ENCODE data around the gene LYPD4. TPM values are rescaled to one million over a fixed set of nuclear protein-coding genes. Genes with fewer than 3 reads are reported as not detected.
A peak's percentile ranks its signal among the peaks of the same experiment; 100 is the strongest.

Gene LYPD4
- polyA plus RNA-seq, 2 of the 4 experiments (the other 2 are of a cell fraction) = not detected

DNA sequence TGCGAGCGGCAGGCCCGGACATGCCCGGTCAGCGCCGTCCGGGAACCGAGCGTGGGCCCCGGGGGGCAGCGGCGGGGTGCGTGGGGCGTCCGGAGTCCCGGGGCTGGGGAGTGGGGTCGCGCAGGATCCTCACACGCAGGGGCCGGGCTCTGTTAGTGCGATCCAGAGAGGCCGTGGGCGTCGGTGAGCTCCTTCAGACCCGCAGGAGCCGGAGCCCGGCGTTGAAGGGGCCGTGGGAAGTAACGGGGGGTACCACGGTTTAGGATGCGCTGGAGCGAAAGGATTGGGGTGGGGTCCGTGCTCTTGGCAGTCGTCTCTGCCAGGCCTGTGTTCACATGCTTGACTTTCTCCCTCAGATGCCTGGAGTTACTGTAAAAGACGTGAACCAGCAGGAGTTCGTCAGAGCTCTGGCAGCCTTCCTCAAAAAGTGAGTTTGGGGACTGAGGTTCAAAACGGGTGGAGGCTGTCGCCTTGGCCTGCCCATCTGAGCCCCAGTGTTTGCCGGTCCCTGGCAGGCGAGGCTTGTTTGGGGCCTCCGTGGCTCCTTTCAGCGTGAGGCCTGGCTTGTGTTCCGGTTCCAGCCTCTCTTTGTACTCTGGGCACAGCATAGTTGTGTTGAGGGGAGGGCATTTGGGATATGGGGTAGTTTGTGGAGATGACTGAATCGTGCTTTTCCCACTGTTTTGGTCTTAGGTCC is 16.1 kb upstream of the LYPD4 start (continued):
- no peak for TF ChIP-seq CEBPB (IDR thresholded peaks at IDR 0.05)
- TF ChIP-seq, protein P1, sequence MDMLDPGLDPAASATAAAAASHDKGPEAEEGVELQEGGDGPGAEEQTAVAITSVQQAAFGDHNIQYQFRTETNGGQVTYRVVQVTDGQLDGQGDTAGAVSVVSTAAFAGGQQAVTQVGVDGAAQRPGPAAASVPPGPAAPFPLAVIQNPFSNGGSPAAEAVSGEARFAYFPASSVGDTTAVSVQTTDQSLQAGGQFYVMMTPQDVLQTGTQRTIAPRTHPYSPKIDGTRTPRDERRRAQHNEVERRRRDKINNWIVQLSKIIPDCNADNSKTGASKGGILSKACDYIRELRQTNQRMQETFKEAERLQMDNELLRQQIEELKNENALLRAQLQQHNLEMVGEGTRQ (IDR thresholded peaks at IDR 0.05) = no peak
- TF ChIP-seq MAZ (IDR thresholded peaks at IDR 0.05; ENCODE audit: borderline replicate concordance, low read depth, low read length) = no peak

DNA sequence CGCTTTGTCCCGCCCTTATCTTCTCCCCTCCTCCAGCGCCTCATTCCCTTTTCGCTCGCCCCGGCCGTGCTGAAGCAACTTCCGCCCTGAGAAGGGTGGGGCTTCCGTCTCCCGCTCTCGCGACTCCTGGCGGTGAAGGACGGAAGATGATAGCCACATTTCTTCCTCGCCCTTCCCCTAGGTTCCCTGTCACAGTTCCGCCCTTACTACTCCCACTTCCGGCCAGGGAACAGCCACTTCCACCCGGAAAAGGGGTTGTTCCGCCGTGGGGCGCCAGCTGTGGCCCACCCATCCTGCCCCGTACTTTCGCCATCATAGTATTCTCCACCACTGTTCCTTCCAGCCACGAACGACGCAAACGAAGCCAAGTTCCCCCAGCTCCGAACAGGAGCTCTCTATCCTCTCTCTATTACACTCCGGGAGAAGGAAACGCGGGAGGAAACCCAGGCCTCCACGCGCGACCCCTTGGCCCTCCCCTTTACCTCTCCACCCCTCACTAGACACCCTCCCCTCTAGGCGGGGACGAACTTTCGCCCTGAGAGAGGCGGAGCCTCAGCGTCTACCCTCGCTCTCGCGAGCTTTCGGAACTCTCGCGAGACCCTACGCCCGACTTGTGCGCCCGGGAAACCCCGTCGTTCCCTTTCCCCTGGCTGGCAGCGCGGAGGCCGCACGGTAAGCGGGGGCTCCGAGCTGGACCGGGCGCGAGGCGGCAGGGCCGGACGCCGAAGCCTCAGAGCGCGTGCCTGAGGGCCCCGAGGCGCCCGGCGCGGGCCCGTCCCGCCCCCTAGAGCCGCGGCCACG is 15.3 kb upstream of the LYPD4 start, which contains the start of gene RPS19:
Gene RPS19, plus strand, starts transcription at position 638 of the 801 bp plus-strand sequence. CDS start 520 bp downstream, outside the sequence.
- POLR2A ChIA-PET = interaction anchor here (0.6 to 3.5 kb wide), 30 partner anchors 8 to 1143 kb away, joined by 3 to 102 read pairs (median 4); partner anchors contain the start of genes ACTMAP, B9D2, CD79A and COQ8B
- ATAC-seq = peak; percentile 86 to 92
- CTCF ChIA-PET = interaction anchor here (0.6 to 16.4 kb wide), 34 partner anchors 10 to 312 kb away, joined by 3 to 243 read pairs (median 4); partner anchors contain the start of genes CD79A and RABAC1
- Histone ChIP-seq H3K27ac (peak within 1 kb of the TSS; percentile 90 to 95), H3K9me3 (no peaks in the 10 kb centered on the region), H3K4me2 (peak within 1 kb of the TSS; percentile 98), H3K4me1 (peaks cover 40% of the 10 kb centered on the region), H3K4me3 (peak within 1 kb of the TSS; percentile 89)
- DNase-seq (ENCODE audit: low read depth in 1 of 2, low spot score in 1 of 2) = peak; percentile 100
- WGBS (ENCODE audit: missing lambda C conversion rate) = 1% methylated on average over 51 of the region's 76 CpGs
- FAIRE-seq = peak; percentile 100
- TF ChIP-seq CEBPB (IDR thresholded peaks at IDR 0.05) = peak in 1 of 2 experiments; percentile 62; a peak in 1 of 4 replicates
- peak; percentile 93 for TF ChIP-seq PHF8 (IDR thresholded peaks at IDR 0.05; ENCODE audit: borderline replicate concordance, low read depth)
- no peak for TF ChIP-seq RCOR1 (IDR thresholded peaks at IDR 0.05; ENCODE audit: low read depth, low read length)
- peak; percentile 96 for TF ChIP-seq GATA3 (IDR thresholded peaks at IDR 0.05; ENCODE audit: borderline replicate concordance)
- TF ChIP-seq, protein P2, sequence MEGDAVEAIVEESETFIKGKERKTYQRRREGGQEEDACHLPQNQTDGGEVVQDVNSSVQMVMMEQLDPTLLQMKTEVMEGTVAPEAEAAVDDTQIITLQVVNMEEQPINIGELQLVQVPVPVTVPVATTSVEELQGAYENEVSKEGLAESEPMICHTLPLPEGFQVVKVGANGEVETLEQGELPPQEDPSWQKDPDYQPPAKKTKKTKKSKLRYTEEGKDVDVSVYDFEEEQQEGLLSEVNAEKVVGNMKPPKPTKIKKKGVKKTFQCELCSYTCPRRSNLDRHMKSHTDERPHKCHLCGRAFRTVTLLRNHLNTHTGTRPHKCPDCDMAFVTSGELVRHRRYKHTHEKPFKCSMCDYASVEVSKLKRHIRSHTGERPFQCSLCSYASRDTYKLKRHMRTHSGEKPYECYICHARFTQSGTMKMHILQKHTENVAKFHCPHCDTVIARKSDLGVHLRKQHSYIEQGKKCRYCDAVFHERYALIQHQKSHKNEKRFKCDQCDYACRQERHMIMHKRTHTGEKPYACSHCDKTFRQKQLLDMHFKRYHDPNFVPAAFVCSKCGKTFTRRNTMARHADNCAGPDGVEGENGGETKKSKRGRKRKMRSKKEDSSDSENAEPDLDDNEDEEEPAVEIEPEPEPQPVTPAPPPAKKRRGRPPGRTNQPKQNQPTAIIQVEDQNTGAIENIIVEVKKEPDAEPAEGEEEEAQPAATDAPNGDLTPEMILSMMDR (IDR thresholded peaks at IDR 0.05) = peak; percentile 56
- 0 out of 2 replicates have a peak, but pooled peaks have one; percentile 21 for TF ChIP-seq HOXB5 (CRISPR knock-in tag; IDR thresholded peaks at IDR 0.05)
- no peak for TF ChIP-seq FOSB (CRISPR knock-in tag; IDR thresholded peaks at IDR 0.05)
- TF ChIP-seq KDM5A (IDR thresholded peaks at IDR 0.05) = 0 out of 2 replicates have a peak, but pooled peaks have one; percentile 23
- TF ChIP-seq KDM1A (IDR thresholded peaks at IDR 0.05; ENCODE audit: low read depth) = no peak
- no peak for TF ChIP-seq EHMT2 (IDR thresholded peaks at IDR 0.05; ENCODE audit: low read depth)
- TF ChIP-seq, protein P3, sequence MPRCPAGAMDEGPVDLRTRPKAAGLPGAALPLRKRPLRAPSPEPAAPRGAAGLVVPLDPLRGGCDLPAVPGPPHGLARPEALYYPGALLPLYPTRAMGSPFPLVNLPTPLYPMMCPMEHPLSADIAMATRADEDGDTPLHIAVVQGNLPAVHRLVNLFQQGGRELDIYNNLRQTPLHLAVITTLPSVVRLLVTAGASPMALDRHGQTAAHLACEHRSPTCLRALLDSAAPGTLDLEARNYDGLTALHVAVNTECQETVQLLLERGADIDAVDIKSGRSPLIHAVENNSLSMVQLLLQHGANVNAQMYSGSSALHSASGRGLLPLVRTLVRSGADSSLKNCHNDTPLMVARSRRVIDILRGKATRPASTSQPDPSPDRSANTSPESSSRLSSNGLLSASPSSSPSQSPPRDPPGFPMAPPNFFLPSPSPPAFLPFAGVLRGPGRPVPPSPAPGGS (IDR thresholded peaks at IDR 0.05) = peak; percentile 100
- TF ChIP-seq, protein P1 (IDR thresholded peaks at IDR 0.05) = no peak
- TF ChIP-seq SREBF2 (IDR thresholded peaks at IDR 0.05) = no peak
- TF ChIP-seq BHLHE40 (IDR thresholded peaks at IDR 0.05; ENCODE audit: low read depth, low read length) = no peak
- TF ChIP-seq, protein P4, sequence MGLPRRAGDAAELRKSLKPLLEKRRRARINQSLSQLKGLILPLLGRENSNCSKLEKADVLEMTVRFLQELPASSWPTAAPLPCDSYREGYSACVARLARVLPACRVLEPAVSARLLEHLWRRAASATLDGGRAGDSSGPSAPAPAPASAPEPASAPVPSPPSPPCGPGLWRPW (IDR thresholded peaks at IDR 0.05) = no peak
- TF ChIP-seq CBX2 (IDR thresholded peaks at IDR 0.05; ENCODE audit: borderline replicate concordance, low read depth) = no peak
- TF ChIP-seq NPAS2 (CRISPR knock-in tag; IDR thresholded peaks at IDR 0.05; ENCODE audit: borderline replicate concordance) = no peak; the same call in 1 of the 2 replicates
- no peak for TF ChIP-seq SMC3 (IDR thresholded peaks at IDR 0.05)
- no peak for TF ChIP-seq NR3C1 (IDR thresholded peaks at IDR 0.05)
- no peak for TF ChIP-seq RARB (CRISPR knock-in tag; IDR thresholded peaks at IDR 0.05)
- TF ChIP-seq, protein P5, sequence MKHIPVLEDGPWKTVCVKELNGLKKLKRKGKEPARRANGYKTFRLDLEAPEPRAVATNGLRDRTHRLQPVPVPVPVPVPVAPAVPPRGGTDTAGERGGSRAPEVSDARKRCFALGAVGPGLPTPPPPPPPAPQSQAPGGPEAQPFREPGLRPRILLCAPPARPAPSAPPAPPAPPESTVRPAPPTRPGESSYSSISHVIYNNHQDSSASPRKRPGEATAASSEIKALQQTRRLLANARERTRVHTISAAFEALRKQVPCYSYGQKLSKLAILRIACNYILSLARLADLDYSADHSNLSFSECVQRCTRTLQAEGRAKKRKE (CRISPR knock-in tag; IDR thresholded peaks at IDR 0.05; ENCODE audit: low read depth) = no peak
- TF ChIP-seq, protein P6, sequence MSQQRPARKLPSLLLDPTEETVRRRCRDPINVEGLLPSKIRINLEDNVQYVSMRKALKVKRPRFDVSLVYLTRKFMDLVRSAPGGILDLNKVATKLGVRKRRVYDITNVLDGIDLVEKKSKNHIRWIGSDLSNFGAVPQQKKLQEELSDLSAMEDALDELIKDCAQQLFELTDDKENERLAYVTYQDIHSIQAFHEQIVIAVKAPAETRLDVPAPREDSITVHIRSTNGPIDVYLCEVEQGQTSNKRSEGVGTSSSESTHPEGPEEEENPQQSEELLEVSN (IDR thresholded peaks at IDR 0.05; ENCODE audit: borderline replicate concordance, low read depth) = peak; percentile 43; the same call in 1 of the 2 replicates
- TF ChIP-seq TFCP2L1 (CRISPR knock-in tag; IDR thresholded peaks at IDR 0.05) = peak; percentile 52; the same call in 1 of the 2 replicates
- TF ChIP-seq RNF2 (IDR thresholded peaks at IDR 0.05; ENCODE audit: borderline replicate concordance, low read depth) = no peak
- no peak for TF ChIP-seq FOXS1 (CRISPR knock-in tag; IDR thresholded peaks at IDR 0.05)
- TF ChIP-seq CHD2 (IDR thresholded peaks at IDR 0.05; ENCODE audit: low read length, partially characterized antibody) = peak; percentile 100
- no peak for TF ChIP-seq ZC3H11A (IDR thresholded peaks at IDR 0.05)
- TF ChIP-seq HEYL (CRISPR knock-in tag; IDR thresholded peaks at IDR 0.05) = no peak
- peak; percentile 95 for TF ChIP-seq POLR2A (IDR thresholded peaks at IDR 0.05; ENCODE audit: low read length)
